HepG2 (cell line): ENCODE data around the gene ETV5. TPM values are rescaled to one million over a fixed set of nuclear protein-coding genes. Genes with fewer than 3 reads are reported as not detected.

ENCODE experiments used
- ATAC-seq: fragments of 200-7000 bp; cut with Tn5 transposase; 3 replicates; pipeline ENCODE4 v1.9.1; 2020; ENCODE audit warnings: mild to moderate bottlenecking, moderate library complexity
- BruUV-seq: library from RNA; stranded (reverse); fragments of 400-500 nt; replicated peaks from 2 replicates; lab custom pipeline; 2021; lab: Mats Ljungman, UMichigan
- CTCF ChIA-PET: fragments of 300-600 bp; formaldehyde crosslinking; extraction: SDS; loops from one replicate; lab custom pipeline; 2021; ENCODE audit warnings: low total read pairs, inconsistent platforms, low intra/inter-chr PET ratio; lab: Yijun Ruan, JAX
- POLR2A ChIA-PET: fragments of 350-600 bp; sonication (Branson Sonifier 250); formaldehyde crosslinking; loops from one replicate; lab custom pipeline; 2020; ENCODE audit warnings: antibody characterized with exemption, inconsistent platforms; lab: Yijun Ruan, JAX
- DNase-seq: peaks from one replicate; pipeline ENCODE4 v3.0.0-alpha.2; 2015; ENCODE audit warnings: low spot score
- FAIRE-seq: peaks from 3 replicates; lab custom pipeline; 2011; peaks lifted over from hg19 to GRCh38; lab: Jason Lieb, UNC
- H2AFZ ChIP-seq: one replicate; pipeline ENCODE4 v1.6.1; 2011; ENCODE audit warnings: low read length, inconsistent platforms
- H3K27ac ChIP-seq: fragments of 300-600 bp; 3 replicates; pipeline ENCODE4 v1.8.0; 2011; ENCODE audit warnings: mixed run types, mild to moderate bottlenecking, mixed read lengths, low read length, inconsistent platforms; ENCODE audit not compliant: insufficient read depth; ENCODE audit errors: extremely low read length
- H3K27me3 ChIP-seq, 2 experiments: fragments of 200-600 bp in 1 of 2; 2 replicates in 1 of 2; 3 replicates in 1 of 2; pipeline versions ENCODE4 v1.6.0 to v1.8.0; 2011; ENCODE audit warnings: low read length in 2 of 2, mild to moderate bottlenecking in 2 of 2, moderate library complexity in 2 of 2, inconsistent platforms in 1 of 2; ENCODE audit not compliant: insufficient read depth in 2 of 2, control insufficient read depth in 1 of 2
- H3K36me3 ChIP-seq, 2 experiments: fragments of 200-600 bp in 1 of 2; replicated peaks in 1 of 2; 2 replicates in 1 of 2; 3 replicates in 1 of 2; pipeline versions ENCODE4 v1.5.1 to v1.8.0; 2011; ENCODE audit warnings: low read length in 2 of 2, inconsistent platforms in 1 of 2; ENCODE audit not compliant: insufficient read depth in 2 of 2, control insufficient read depth in 1 of 2
- H3K4me1 ChIP-seq: 2 replicates; pipeline ENCODE4 v1.5.1; 2012; ENCODE audit warnings: low read length, inconsistent platforms; ENCODE audit not compliant: insufficient read depth
- H3K4me2 ChIP-seq: 2 replicates; pipeline ENCODE4 v1.6.0; 2011; ENCODE audit warnings: low read depth, low read length, inconsistent platforms
- H3K4me3 ChIP-seq, 3 experiments: fragments of 200-600 bp in 1 of 3; sonication (generic), shearing (Covaris generic) in 1 of 3; replicated peaks in 1 of 3; 2 replicates each; pipeline ENCODE4 v1.5.1; 2011 to 2016; ENCODE audit warnings: low read length in 3 of 3, inconsistent platforms in 2 of 3, low read depth in 2 of 3, mild to moderate bottlenecking in 2 of 3, control low read depth in 1 of 3, mixed read lengths in 1 of 3; ENCODE audit not compliant: insufficient read depth in 1 of 3
- H3K79me2 ChIP-seq: one replicate; pipeline ENCODE4 v1.6.1; 2011; ENCODE audit warnings: low read length, inconsistent platforms; ENCODE audit not compliant: insufficient read depth
- H3K9ac ChIP-seq: 2 replicates; pipeline ENCODE4 v1.6.0; 2011; ENCODE audit warnings: mild to moderate bottlenecking, low read depth, low read length, inconsistent platforms; ENCODE audit not compliant: insufficient read depth
- H3K9me3 ChIP-seq: 2 replicates; pipeline ENCODE4 v1.5.1; 2012; ENCODE audit warnings: mild to moderate bottlenecking, low read length
- H4K20me1 ChIP-seq: 2 replicates; pipeline ENCODE4 v1.6.0; 2011; ENCODE audit warnings: inconsistent platforms, mild to moderate bottlenecking, low read length, moderate library complexity; ENCODE audit not compliant: insufficient read depth
- AKAP8 ChIP-seq: sonication (generic); formaldehyde crosslinking; IDR thresholded peaks from 2 replicates; pipeline ENCODE4 v1.5.1; 2020; ENCODE audit warnings: mild to moderate bottlenecking, missing genetic modification reagents
- DPF2 ChIP-seq: sonication (generic); formaldehyde crosslinking; IDR thresholded peaks from 2 replicates; pipeline ENCODE4 v1.4.0; 2020; ENCODE audit warnings: mild to moderate bottlenecking, low read depth, missing genetic modification reagents, borderline replicate concordance
- FLYWCH1 ChIP-seq: sonication (generic); formaldehyde crosslinking; IDR thresholded peaks from 2 replicates; pipeline ENCODE4 v1.8.1; 2023; ENCODE audit warnings: mild to moderate bottlenecking, missing genetic modification reagents
- GATAD1 ChIP-seq: IDR thresholded peaks from 2 replicates; pipeline ENCODE4 v1.6.1; 2016; ENCODE audit warnings: missing genetic modification reagents, missing compliant biosample characterization
- KAT7 ChIP-seq: IDR thresholded peaks from 2 replicates; pipeline ENCODE4 v1.6.1; 2018; ENCODE audit warnings: borderline replicate concordance, missing compliant biosample characterization
- NFE2 ChIP-seq: sonication (generic); formaldehyde crosslinking; IDR thresholded peaks from 2 replicates; pipeline ENCODE4 v1.4.0; 2020; ENCODE audit warnings: missing genetic modification reagents
- PPARG ChIP-seq: conservative IDR thresholded peaks from 2 replicates; pipeline ENCODE4 v1.6.1; 2016; ENCODE audit warnings: missing biosample characterization, missing genetic modification reagents
- SOX5 ChIP-seq: IDR thresholded peaks from 2 replicates; pipeline ENCODE4 v1.6.1; 2016; ENCODE audit warnings: borderline replicate concordance
- SP5 ChIP-seq: IDR thresholded peaks from 2 replicates; pipeline ENCODE4 v1.6.1; 2016; ENCODE audit warnings: low read depth, borderline replicate concordance
- TRIM24 ChIP-seq: sonication (generic); formaldehyde crosslinking; IDR thresholded peaks from 2 replicates; pipeline ENCODE4 v1.8.0; 2022; ENCODE audit warnings: mild to moderate bottlenecking, missing genetic modification reagents
- WIZ ChIP-seq: sonication (generic); formaldehyde crosslinking; IDR thresholded peaks from 2 replicates; pipeline ENCODE4 v1.5.1; 2020; ENCODE audit warnings: mild to moderate bottlenecking, missing genetic modification reagents
- ZC3H4 ChIP-seq: sonication (generic); formaldehyde crosslinking; IDR thresholded peaks from 2 replicates; pipeline ENCODE4 v1.4.0; 2020; ENCODE audit warnings: missing genetic modification reagents, borderline replicate concordance
- ZEB1 ChIP-seq: IDR thresholded peaks from 2 replicates; pipeline ENCODE4 v1.6.1; 2012; ENCODE audit warnings: mild to moderate bottlenecking, low read depth, inconsistent platforms; ENCODE audit not compliant: insufficient replicate concordance
- ZNF17 ChIP-seq: sonication (generic); formaldehyde crosslinking; IDR thresholded peaks from 2 replicates; pipeline ENCODE4 v1.5.0; 2020; ENCODE audit warnings: mild to moderate bottlenecking, missing genetic modification reagents
- ZNF282 ChIP-seq: fragments of 450-650 bp; IDR thresholded peaks from 2 replicates; pipeline ENCODE4 v1.6.1; 2018; ENCODE audit not compliant: partially characterized antibody
- ZNF367 ChIP-seq: sonication (generic); formaldehyde crosslinking; IDR thresholded peaks from 2 replicates; pipeline ENCODE4 v1.4.0; 2020; ENCODE audit warnings: missing genetic modification reagents, borderline replicate concordance
- ZNF558 ChIP-seq: sonication (generic); formaldehyde crosslinking; IDR thresholded peaks from 2 replicates; pipeline ENCODE4 v1.9.0; 2022; ENCODE audit warnings: mild to moderate bottlenecking, missing genetic modification reagents, borderline replicate concordance
- ZNF607 ChIP-seq: sonication (generic); formaldehyde crosslinking; IDR thresholded peaks from 2 replicates; pipeline ENCODE4 v1.5.1; 2020; ENCODE audit warnings: missing genetic modification reagents, mild to moderate bottlenecking, borderline replicate concordance
- ZNF724P ChIP-seq: sonication (generic); formaldehyde crosslinking; IDR thresholded peaks from 2 replicates; pipeline ENCODE4 v1.8.0; 2022; ENCODE audit warnings: missing genetic modification reagents, borderline replicate concordance
- ZNF749 ChIP-seq: sonication (generic); formaldehyde crosslinking; IDR thresholded peaks from 2 replicates; pipeline ENCODE4 v1.8.0; 2022; ENCODE audit warnings: mild to moderate bottlenecking, missing genetic modification reagents, moderate library complexity, borderline replicate concordance
- ZNF83 ChIP-seq: sonication (generic); formaldehyde crosslinking; IDR thresholded peaks from 2 replicates; pipeline ENCODE4 v1.4.0; 2020; ENCODE audit warnings: missing genetic modification reagents, mild to moderate bottlenecking, borderline replicate concordance
- ZSCAN31 ChIP-seq: sonication (generic); formaldehyde crosslinking; IDR thresholded peaks from 2 replicates; pipeline ENCODE4 v1.5.0; 2020; ENCODE audit warnings: low read depth, mild to moderate bottlenecking, missing genetic modification reagents
- ZZZ3 ChIP-seq: sonication (generic); formaldehyde crosslinking; IDR thresholded peaks from 2 replicates; pipeline ENCODE4 v1.4.0; 2020; ENCODE audit warnings: missing genetic modification reagents, mild to moderate bottlenecking, borderline replicate concordance
- WGBS: methylation state at CpG from one replicate; pipeline ENCODE4 v1.1.6; 2017; ENCODE audit warnings: low lambda C conversion rate; 5-methylcytosine and 5-hydroxymethylcytosine counted together
- in situ Hi-C: cut with HindIII; loops from 2 replicates; pipeline ENCODE4 v1.10.0; 2017; ENCODE audit warnings: low pct_unique_long_range_greater_than_20kb; ENCODE audit not compliant: extremely low pct_ligation_motif_present
- intact Hi-C: fragments of 100-400 bp; cut with micrococcal nuclease; formaldehyde crosslinking; loops from one replicate; pipeline ENCODE4 v1.10.0; 2022; ENCODE audit not compliant: unreplicated experiment
- polyA plus RNA-seq, 8 experiments: library from polyadenylated mRNA; depleted of rRNA in 3 of 8; stranded (reverse) in 7 of 8; unstranded in 1 of 8; fragments of >200 nt; fragmentation: Illumina TruSeq in 4 of 8; extraction: Trizol in 4 of 8; gene quantifications; 2 replicates each; pipeline versions ENCODE4 v1.2.1 to v1.2.3, GENCODE V29; 2011 to 2016; ENCODE audit warnings: low read depth in 4 of 8, missing spikeins in 1 of 8, mixed read lengths in 1 of 8; ENCODE audit not compliant: insufficient read depth in 1 of 8
- total RNA-seq, 5 experiments: library from RNA; depleted of rRNA; stranded (reverse); fragments of >200 nt; fragmentation: Illumina TruSeq; extraction: Trizol; gene quantifications; 2 replicates each; pipeline ENCODE4 v1.2.3, GENCODE V29; 2016; ENCODE audit warnings: low read depth in 1 of 5
- TF ChIP-seq, protein P1 (sequence below): sonication (generic); formaldehyde crosslinking; IDR thresholded peaks from 2 replicates; pipeline ENCODE4 v1.4.0; 2020; ENCODE audit warnings: missing genetic modification reagents, borderline replicate concordance

ETV5 gene
- total and polyA plus RNA-seq, 2 of the 13 experiments (the other 11 are each of a cell fraction or from before 2014, with no cell fraction given), result 52.9 to 57.2 TPM

- Histone ChIP-seq H3K79me2 (peaks cover 54% of the 10 kb centered on the region), H3K27ac (peak overlapping the region; percentile 85), H3K27me3 (no peaks in the 10 kb centered on the region), H3K36me3 (peaks cover 5 to 19% of the 10 kb centered on the region in 2 experiments), H2AFZ (no peak overlapping the region), H3K4me3 (peak overlapping the region; percentile 44 to 69 (median 58)), H3K4me2 (peak overlapping the region; percentile 88), H4K20me1 (no peaks in the 10 kb centered on the region), H3K9ac (peak overlapping the region; percentile 70), H3K4me1 (peaks cover 88% of the 10 kb centered on the region), H3K9me3 (no peaks in the 10 kb centered on the region)
- BruUV-seq, result no TSS peak
- ATAC-seq (peak; percentile 90), DNase-seq (peak; percentile 99), FAIRE-seq (peak; percentile 99)
- intact Hi-C loops (loop anchor here (1.0 to 10.0 kb wide), 3 partner anchors 9 to 144 kb away; no protein-coding TSS in a partner anchor), in situ Hi-C loops (no loop called here)
- POLR2A ChIA-PET, result interaction anchor here (0.8 to 3.7 kb wide), 15 partner anchors 9 to 942 kb away, joined by 3 to 110 read pairs (median 3); partner anchors contain the start of genes DNAJB11, ETV5 and TRA2B
- 1% methylated on average over 16 of the region's 16 CpGs for WGBS
- CTCF ChIA-PET, result interaction anchor here (1.3 kb wide), 1 partner anchor 145 kb away, joined by 4 read pairs; no protein-coding TSS in a partner anchor
- TF ChIP-seq ZEB1, result no peak
- TF ChIP-seq ZSCAN31, result 0 out of 2 replicates have a peak, but pooled peaks have one; percentile 56
- TF ChIP-seq SP5 (CRISPR knock-in tag), result peak; percentile 88
- TF ChIP-seq DPF2, result peak; percentile 63; the same call in 1 of the 2 replicates
- TF ChIP-seq GATAD1 (CRISPR knock-in tag), result no peak
- no peak for TF ChIP-seq ZNF749 (CRISPR knock-in tag)
- no peak for TF ChIP-seq PPARG (CRISPR knock-in tag)
- 0 out of 2 replicates have a peak, but pooled peaks have one; percentile 51 for TF ChIP-seq ZNF17 (CRISPR knock-in tag)
- no peak for TF ChIP-seq AKAP8 (CRISPR knock-in tag)
- no peak for TF ChIP-seq ZNF558 (CRISPR knock-in tag)
- no peak for TF ChIP-seq NFE2 (CRISPR knock-in tag)
- TF ChIP-seq SOX5, result peak; percentile 96
- TF ChIP-seq ZNF724P (CRISPR knock-in tag), result no peak
- TF ChIP-seq TRIM24 (CRISPR knock-in tag), result no peak
- no peak for TF ChIP-seq ZNF83
- TF ChIP-seq, protein P1, sequence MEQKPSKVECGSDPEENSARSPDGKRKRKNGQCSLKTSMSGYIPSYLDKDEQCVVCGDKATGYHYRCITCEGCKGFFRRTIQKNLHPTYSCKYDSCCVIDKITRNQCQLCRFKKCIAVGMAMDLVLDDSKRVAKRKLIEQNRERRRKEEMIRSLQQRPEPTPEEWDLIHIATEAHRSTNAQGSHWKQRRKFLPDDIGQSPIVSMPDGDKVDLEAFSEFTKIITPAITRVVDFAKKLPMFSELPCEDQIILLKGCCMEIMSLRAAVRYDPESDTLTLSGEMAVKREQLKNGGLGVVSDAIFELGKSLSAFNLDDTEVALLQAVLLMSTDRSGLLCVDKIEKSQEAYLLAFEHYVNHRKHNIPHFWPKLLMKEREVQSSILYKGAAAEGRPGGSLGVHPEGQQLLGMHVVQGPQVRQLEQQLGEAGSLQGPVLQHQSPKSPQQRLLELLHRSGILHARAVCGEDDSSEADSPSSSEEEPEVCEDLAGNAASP, result peak; percentile 3; the same call in 1 of the 2 replicates
- TF ChIP-seq ZZZ3 (CRISPR knock-in tag), result no peak
- no peak for TF ChIP-seq ZNF367 (CRISPR knock-in tag)
- no peak for TF ChIP-seq KAT7 (CRISPR knock-in tag)
- TF ChIP-seq FLYWCH1, result no peak
- no peak for TF ChIP-seq WIZ (CRISPR knock-in tag)
- TF ChIP-seq ZNF282, result no peak
- no peak for TF ChIP-seq ZC3H4 (CRISPR knock-in tag)
- no peak for TF ChIP-seq ZNF607 (CRISPR knock-in tag)
Observed at GRCh38 chr3:186097663-186098451, 11.0 kb downstream of the ETV5 start.
